Transverse colon (tissue), 4 donors: Measurements from ENCODE around the gene AFM.

Experiments
- CTCF ChIP-seq, 5 experiments: fragments of 200-600 bp in 3 of 5; fragments of 450-650 bp in 2 of 5; sonication (generic) in 3 of 5; IDR thresholded peaks; 1 replicate in 2 of 5; 2 replicates in 3 of 5; pipeline ENCODE4 v1.5.1; 2016 to 2017; ENCODE audit warnings: antibody characterized with exemption in 5 of 5, inconsistent platforms in 3 of 5, mild to moderate bottlenecking in 2 of 5, moderate library complexity in 1 of 5
- EP300 ChIP-seq: sonication (generic); formaldehyde crosslinking; IDR thresholded peaks from one replicate; pipeline ENCODE4 v1.6.1; 2017; ENCODE audit warnings: antibody characterized with exemption, low read depth
- POLR2A ChIP-seq: fragments of 450-650 bp; IDR thresholded peaks from one replicate; pipeline ENCODE4 v1.6.1; 2016; ENCODE audit warnings: antibody characterized with exemption, mild to moderate bottlenecking, moderate library complexity
- POLR2AphosphoS5 ChIP-seq, 3 donors: sonication (generic); formaldehyde crosslinking; IDR thresholded peaks; one replicate each; pipeline ENCODE4 v1.6.1; 2016; ENCODE audit warnings: antibody characterized with exemption in 3 of 3

- TF ChIP-seq POLR2A (no peak), CTCF (IDR thresholded peaks at IDR 0.05) (no peak), POLR2AphosphoS5 (IDR thresholded peaks at IDR 0.05) (no peak), EP300 (no peak)
Observed at GRCh38 chr4:73433140-73433539, 48.4 kb upstream of the AFM start.
